ENCODE data around the gene CELF1.

Gene CELF1

GRCh38 chr11:47552566-47553405, at the start of gene CELF1:
TSS of gene CELF1 (minus strand) at chr11:47553132. CDS start at chr11:47499523, 53,609 bp downstream.
- no peak for FAIRE-seq

- no peak for FAIRE-seq
Observed at GRCh38 chr11:47599902-47600301, 47.0 kb upstream of the CELF1 start.

GRCh38 chr11:47595967-47596366, 43.0 kb upstream of the CELF1 start:
- no peak for FAIRE-seq

- FAIRE-seq = no peak
Observed at GRCh38 chr11:47595029-47595428, 42.1 kb upstream of the CELF1 start.

- FAIRE-seq = no peak
Observed at GRCh38 chr11:47593934-47594855, 41.3 kb upstream of the CELF1 start, which contains the start of gene C1QTNF4. TSS of gene C1QTNF4 (minus strand) at chr11:47594411. CDS start at chr11:47590810, 3,601 bp downstream.

- no peak for FAIRE-seq
Observed at GRCh38 chr11:47593492-47593933, 40.6 kb upstream of the CELF1 start.

- no peak for FAIRE-seq
Observed at GRCh38 chr11:47592970-47593369, 40.0 kb upstream of the CELF1 start.

- no peak for FAIRE-seq
Observed at GRCh38 chr11:47592251-47592650, 39.3 kb upstream of the CELF1 start.

- no peak for FAIRE-seq
Observed at GRCh38 chr11:47591764-47592163, 38.8 kb upstream of the CELF1 start.

GRCh38 chr11:47589977-47590861, 37.3 kb upstream of the CELF1 start:
- no peak for FAIRE-seq

- no peak for FAIRE-seq
Observed at GRCh38 chr11:47589584-47589976, 36.6 kb upstream of the CELF1 start.

- no peak for FAIRE-seq
Observed at GRCh38 chr11:47589118-47589517, 36.2 kb upstream of the CELF1 start.

- no peak for FAIRE-seq
Observed at GRCh38 chr11:47587723-47588326, 34.9 kb upstream of the CELF1 start.

- no peak for FAIRE-seq
Observed at GRCh38 chr11:47587039-47587716, 34.2 kb upstream of the CELF1 start.

GRCh38 chr11:47586098-47586855, 33.3 kb upstream of the CELF1 start, which contains the start of gene FAM180B:
TSS of gene FAM180B (plus strand) at chr11:47586678. CDS start at chr11:47586769, 91 bp downstream.
- FAIRE-seq = no peak

- no peak for FAIRE-seq
Observed at GRCh38 chr11:47583844-47584243, 30.9 kb upstream of the CELF1 start.

GRCh38 chr11:47578524-47579494, 25.9 kb upstream of the CELF1 start, which contains the start of the genes KBTBD4 and NDUFS3:
TSS of gene KBTBD4 (minus strand) at chr11:47578970. CDS start at chr11:47578951, 19 bp downstream.
TSS of gene NDUFS3 (plus strand) at chr11:47579074. CDS start at chr11:47579092, 18 bp downstream.
- FAIRE-seq = no peak

- FAIRE-seq = no peak
Observed at GRCh38 chr11:47577460-47578041, 24.6 kb upstream of the CELF1 start.

- FAIRE-seq = no peak
Observed at GRCh38 chr11:47573321-47573720, 20.4 kb upstream of the CELF1 start.
